GM12878 (cell line): ENCODE data around the gene FBLIM1. TPM values are rescaled to one million over a fixed set of nuclear protein-coding genes. Genes with fewer than 3 reads are reported as not detected.
A peak's percentile ranks its signal among the peaks of the same experiment; 100 is the strongest.
"Not testable (repeated sequence)": the region's sequence is repeated elsewhere in the genome, so short reads cannot be mapped to it uniquely, and the experiment has no call there.

Experiments
- ATAC-seq: fragments of 200-7000 bp; cut with Tn5 transposase; 3 replicates; pipeline ENCODE4 v1.9.1; 2020; ENCODE audit warnings: mild to moderate bottlenecking, moderate library complexity
- BruUV-seq: library from RNA; stranded (reverse); fragments of 400-500 nt; replicated peaks from 2 replicates; lab custom pipeline; 2021; lab: Mats Ljungman, UMichigan
- CTCF ChIA-PET: fragments of 300-600 bp; sonication (Branson Sonifier 250); formaldehyde crosslinking; extraction: SDS; loops from one replicate; lab custom pipeline; 2021; ENCODE audit warnings: inconsistent platforms; lab: Yijun Ruan, JAX
- POLR2A ChIA-PET: fragments of 350-600 bp; formaldehyde crosslinking; extraction: SDS; loops from one replicate; lab custom pipeline; 2021; ENCODE audit warnings: inconsistent platforms; lab: Charles Lee
- RAD21 ChIA-PET: fragments of 300-600 bp; sonication (Branson Sonifier 250); formaldehyde crosslinking; loops from one replicate; lab custom pipeline; 2023; ENCODE audit warnings: antibody characterized with exemption; ENCODE audit not compliant: unreplicated experiment; lab: Charles Lee
- SMC1A ChIA-PET: fragments of 300-600 bp; sonication (Branson Sonifier 250); formaldehyde crosslinking; loops from one replicate; lab custom pipeline; 2023; ENCODE audit not compliant: unreplicated experiment, uncharacterized antibody; lab: Charles Lee
- DNase-seq: peaks from one replicate; pipeline ENCODE4 v3.0.0-alpha.2; 2011; ENCODE audit warnings: low read depth, low spot score
- FAIRE-seq: peaks from 3 replicates; lab custom pipeline; 2011; peaks lifted over from hg19 to GRCh38; lab: Jason Lieb, UNC
- H2AFZ ChIP-seq: 2 replicates; pipeline ENCODE4 v1.6.0; 2011; ENCODE audit warnings: low read depth, low read length, control low read depth; ENCODE audit not compliant: control insufficient read depth
- H3K27ac ChIP-seq: 2 replicates; pipeline ENCODE4 v1.5.1; 2011; ENCODE audit warnings: control low read depth; ENCODE audit not compliant: control insufficient read depth, insufficient read depth
- H3K27me3 ChIP-seq, 2 experiments: replicated peaks in 1 of 2; 2 replicates each; pipeline versions ENCODE4 v1.6.0 to v1.6.1; 2011; ENCODE audit warnings: low read length in 1 of 2; ENCODE audit not compliant: control insufficient read depth in 2 of 2, insufficient read depth in 2 of 2
- H3K36me3 ChIP-seq, 2 experiments: 2 replicates each; pipeline ENCODE4 v1.5.1; 2011; ENCODE audit warnings: low read length in 1 of 2; ENCODE audit not compliant: control insufficient read depth in 2 of 2, insufficient read depth in 2 of 2
- H3K4me1 ChIP-seq: 2 replicates; pipeline ENCODE4 v1.6.1; 2011; ENCODE audit warnings: mild to moderate bottlenecking, low read length, moderate library complexity, mixed read lengths; ENCODE audit not compliant: control insufficient read depth, insufficient read depth
- H3K4me2 ChIP-seq: 2 replicates; pipeline ENCODE4 v1.6.0; 2011; ENCODE audit warnings: control low read depth; ENCODE audit not compliant: control insufficient read depth, insufficient read depth
- H3K4me3 ChIP-seq: fragments of 200-600 bp; sonication (generic); 2 replicates; pipeline ENCODE4 v1.5.1; 2016
- H3K79me2 ChIP-seq: 2 replicates; pipeline ENCODE4 v1.6.0; 2011; ENCODE audit warnings: low read length; ENCODE audit not compliant: control insufficient read depth, insufficient read depth
- H3K9ac ChIP-seq: 2 replicates; pipeline ENCODE4 v1.8.0; 2011; ENCODE audit warnings: low read length, control low read depth, mixed read lengths; ENCODE audit not compliant: control insufficient read depth, insufficient read depth
- H3K9me3 ChIP-seq: replicated peaks from 3 replicates; pipeline ENCODE4 v1.5.1; 2011; ENCODE audit warnings: mild to moderate bottlenecking, low read length; ENCODE audit not compliant: control insufficient read depth, insufficient read depth
- H4K20me1 ChIP-seq: 2 replicates; pipeline ENCODE4 v1.6.0; 2011; ENCODE audit not compliant: control insufficient read depth, insufficient read depth
- CEBPB ChIP-seq, 2 experiments: fragments of 150-350 bp in 1 of 2; IDR thresholded peaks; 2 replicates each; pipeline ENCODE4 v1.6.1; 2012 to 2014; ENCODE audit warnings: low read depth in 2 of 2, low read length in 2 of 2, borderline replicate concordance in 1 of 2, inconsistent platforms in 1 of 2
- MXI1 ChIP-seq: fragments of 150-350 bp; IDR thresholded peaks from 2 replicates; pipeline ENCODE4 v1.6.1; 2011; ENCODE audit warnings: low read depth, mild to moderate bottlenecking, inconsistent platforms, low read length, improper control_type of control experiment
- PML ChIP-seq: IDR thresholded peaks from 2 replicates; pipeline ENCODE4 v1.6.1; 2012; ENCODE audit warnings: low read length, inconsistent platforms
- POLR2AphosphoS2 ChIP-seq: IDR thresholded peaks from 2 replicates; pipeline ENCODE4 v1.6.1; 2011; ENCODE audit warnings: low read depth, mild to moderate bottlenecking, low read length, improper control_type of control experiment, moderate library complexity
- PRDM15 ChIP-seq: fragments of 450-650 bp; formaldehyde crosslinking; IDR thresholded peaks from 2 replicates; pipeline ENCODE4 v1.4.0; 2020; ENCODE audit warnings: mild to moderate bottlenecking, moderate library complexity
- SMAD5 ChIP-seq: IDR thresholded peaks from 2 replicates; pipeline ENCODE4 v1.6.1; 2016; ENCODE audit warnings: antibody characterized with exemption, low read depth
- ZNF592 ChIP-seq: fragments of 450-650 bp; IDR thresholded peaks from 2 replicates; pipeline ENCODE4 v1.6.1; 2017; ENCODE audit warnings: mild to moderate bottlenecking, moderate library complexity
- ZSCAN29 ChIP-seq: fragments of 450-650 bp; IDR thresholded peaks from 2 replicates; pipeline ENCODE4 v1.6.1; 2017; ENCODE audit warnings: mild to moderate bottlenecking, moderate library complexity
- WGBS: methylation state at CpG from one replicate; pipeline ENCODE4 v1.1.6; 2016; ENCODE audit warnings: low lambda C conversion rate; ENCODE audit not compliant: insufficient replicate concordance, insufficient coverage; ENCODE audit errors: missing lambda C conversion rate; 5-methylcytosine and 5-hydroxymethylcytosine counted together
- in situ Hi-C: fragments of 300-500 bp; cut with MboI; formaldehyde crosslinking; loops from 9 replicates; pipeline ENCODE4 v1.14.3; 2018; ENCODE audit warnings: mixed read lengths
- intact Hi-C: fragments of 100-400 bp; cut with micrococcal nuclease; formaldehyde crosslinking; loops from one replicate; pipeline ENCODE4 v1.14.2; 2022; ENCODE audit not compliant: unreplicated experiment
- polyA plus RNA-seq, 11 experiments: library from polyadenylated mRNA; depleted of rRNA in 4 of 11; unstranded in 6 of 11; stranded (reverse) in 5 of 11; fragments of >200 nt; fragmentation: Nextera tagmentation in 4 of 11; fragmentation: Illumina TruSeq in 1 of 11; extraction: Ambion mirVana in 4 of 11; extraction: Trizol in 1 of 11; gene quantifications; 1 replicate in 1 of 11; 2 replicates in 10 of 11; pipeline versions ENCODE4 v1.2.1 to v1.2.3, GENCODE V29; 2011 to 2016; ENCODE audit warnings: inconsistent platforms in 2 of 11, missing spikeins in 2 of 11, low read depth in 1 of 11
- total RNA-seq, 4 experiments: library from RNA; depleted of rRNA in 3 of 4; stranded (reverse); fragments of >200 nt in 3 of 4; fragmentation: Illumina TruSeq in 1 of 4; extraction: Trizol in 1 of 4; gene quantifications; 2 replicates each; pipeline versions ENCODE4 v1.2.1 to v1.2.3, GENCODE V29; 2013 to 2021

FBLIM1 gene
- total and polyA plus RNA-seq, 10 of the 15 experiments (the other 5 are each of a cell fraction or from before 2014, with no cell fraction given), result 0.03 to 0.13 TPM; not detected in 8

GRCh38 chr1:15828931-15829330, 70.3 kb downstream of the FBLIM1 start:
- Histone ChIP-seq H3K79me2 (peaks cover 16% of the 10 kb centered on the region), H3K4me1 (peaks cover 27% of the 10 kb centered on the region)
- ATAC-seq, H3K9me3 ChIP-seq, BruUV-seq, H3K27ac ChIP-seq, in situ Hi-C loops, POLR2A ChIA-PET, H3K9ac ChIP-seq, H3K4me3 ChIP-seq, H4K20me1 ChIP-seq, FAIRE-seq, H3K36me3 ChIP-seq, intact Hi-C loops, H3K4me2 ChIP-seq, DNase-seq, H2AFZ ChIP-seq, H3K27me3 ChIP-seq: not testable (repeated sequence)
- CTCF ChIA-PET, result interaction anchor here (1.1 kb wide), 1 partner anchor 177 kb away, joined by 3 read pairs; no protein-coding TSS in a partner anchor
- 90% methylated on average over 12 of the region's 14 CpGs for WGBS
- RAD21 ChIA-PET, result interaction anchor here (1.4 kb wide), 1 partner anchor 13 kb away, joined by 3 read pairs; no protein-coding TSS in a partner anchor
- SMC1A ChIA-PET, result interaction anchor here (1.3 kb wide), 1 partner anchor 14 kb away, joined by 4 read pairs; no protein-coding TSS in a partner anchor

- in situ Hi-C loops (no loop called here), intact Hi-C loops (no loop called here)
- DNase-seq (no peak), ATAC-seq (no peak), FAIRE-seq (no peak)
- H4K20me1 ChIP-seq, result no peaks in the 10 kb centered on the region
- BruUV-seq, result no TSS peak
- H3K27ac ChIP-seq, result no peak overlapping the region
- peaks cover 20% of the 10 kb centered on the region for H3K79me2 ChIP-seq
- H3K4me3 ChIP-seq, result no peak overlapping the region
- H3K9ac ChIP-seq, result no peak overlapping the region
- ChIA-PET POLR2A (no interaction called here), RAD21 (interaction anchor here (1.4 kb wide), 1 partner anchor 15 kb away, joined by 3 read pairs; no protein-coding TSS in a partner anchor), CTCF (interaction anchor here (1.1 to 2.6 kb wide), 2 partner anchors 15 to 53 kb away, joined by 4 to 16 read pairs; no protein-coding TSS in a partner anchor), SMC1A (interaction anchor here (1.0 to 1.3 kb wide), 2 partner anchors 15 to 143 kb away, joined by 3 to 4 read pairs; no protein-coding TSS in a partner anchor)
- H2AFZ ChIP-seq, result no peak overlapping the region
- H3K9me3 ChIP-seq, result no peaks in the 10 kb centered on the region
- H3K27me3 ChIP-seq, result no peaks in the 10 kb centered on the region
- no peaks in the 10 kb centered on the region for H3K36me3 ChIP-seq
- 41% methylated on average over 1 of the region's 1 CpG for WGBS
- H3K4me1 ChIP-seq, result peaks cover 27% of the 10 kb centered on the region
- peak overlapping the region; percentile 65 for H3K4me2 ChIP-seq
- TF ChIP-seq ZNF592, result no peak
- TF ChIP-seq POLR2AphosphoS2, result no peak
- no peak for TF ChIP-seq PRDM15 (CRISPR knock-in tag)
- TF ChIP-seq MXI1, result no peak
- TF ChIP-seq ZSCAN29, result no peak
- TF ChIP-seq PML, result no peak
- TF ChIP-seq CEBPB (IDR thresholded peaks at IDR 0.05; ENCODE audit: borderline replicate concordance in 1 of 2, low read depth in 2 of 2, low read length in 2 of 2), result no peak
- no peak for TF ChIP-seq SMAD5
Observed at GRCh38 chr1:15830258-15830657, 71.7 kb downstream of the FBLIM1 start.
